ENCODE data around the gene DDX4. TPM values are rescaled to one million over a fixed set of nuclear protein-coding genes. Genes with fewer than 3 reads are reported as not detected.

Gene DDX4
- total RNA-seq, 3 donors from 2014 or later = not detected

DNA sequence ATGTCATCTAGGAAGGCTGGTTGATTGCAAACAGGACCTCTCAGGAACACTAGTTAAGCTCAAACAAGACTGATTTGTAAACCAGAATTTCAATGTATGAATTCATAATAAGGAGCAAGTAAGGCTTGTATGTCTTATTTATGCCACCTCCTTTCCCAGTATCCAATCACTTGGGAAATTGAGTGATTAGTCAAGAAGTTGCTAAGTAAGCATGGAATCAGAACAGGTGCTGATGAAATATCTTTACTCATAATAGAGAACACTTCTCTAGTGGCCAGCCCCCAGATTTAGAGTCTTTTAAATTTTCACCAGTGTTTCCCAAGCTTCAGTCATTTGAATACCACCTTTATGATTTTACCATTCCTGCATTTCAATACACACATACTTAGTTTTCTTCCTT, 5.3 kb upstream of the DDX4 start:
- TF ChIP-seq, protein P1, sequence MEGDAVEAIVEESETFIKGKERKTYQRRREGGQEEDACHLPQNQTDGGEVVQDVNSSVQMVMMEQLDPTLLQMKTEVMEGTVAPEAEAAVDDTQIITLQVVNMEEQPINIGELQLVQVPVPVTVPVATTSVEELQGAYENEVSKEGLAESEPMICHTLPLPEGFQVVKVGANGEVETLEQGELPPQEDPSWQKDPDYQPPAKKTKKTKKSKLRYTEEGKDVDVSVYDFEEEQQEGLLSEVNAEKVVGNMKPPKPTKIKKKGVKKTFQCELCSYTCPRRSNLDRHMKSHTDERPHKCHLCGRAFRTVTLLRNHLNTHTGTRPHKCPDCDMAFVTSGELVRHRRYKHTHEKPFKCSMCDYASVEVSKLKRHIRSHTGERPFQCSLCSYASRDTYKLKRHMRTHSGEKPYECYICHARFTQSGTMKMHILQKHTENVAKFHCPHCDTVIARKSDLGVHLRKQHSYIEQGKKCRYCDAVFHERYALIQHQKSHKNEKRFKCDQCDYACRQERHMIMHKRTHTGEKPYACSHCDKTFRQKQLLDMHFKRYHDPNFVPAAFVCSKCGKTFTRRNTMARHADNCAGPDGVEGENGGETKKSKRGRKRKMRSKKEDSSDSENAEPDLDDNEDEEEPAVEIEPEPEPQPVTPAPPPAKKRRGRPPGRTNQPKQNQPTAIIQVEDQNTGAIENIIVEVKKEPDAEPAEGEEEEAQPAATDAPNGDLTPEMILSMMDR (IDR thresholded peaks at IDR 0.05) = no peak
- Histone ChIP-seq H3K36me3 (ENCODE audit: low read depth) (no peaks in the 10 kb centered on the region), H3K4me3 (no peak overlapping the region), H3K4me1 (ENCODE audit: low read depth) (no peaks in the 10 kb centered on the region), H3K9me3 (no peaks in the 10 kb centered on the region)
- ATAC-seq (no peak), DNase-seq (no peak)
- intact Hi-C loops (cut with DNase I, micrococcal nuclease) = no loop called here

DNA sequence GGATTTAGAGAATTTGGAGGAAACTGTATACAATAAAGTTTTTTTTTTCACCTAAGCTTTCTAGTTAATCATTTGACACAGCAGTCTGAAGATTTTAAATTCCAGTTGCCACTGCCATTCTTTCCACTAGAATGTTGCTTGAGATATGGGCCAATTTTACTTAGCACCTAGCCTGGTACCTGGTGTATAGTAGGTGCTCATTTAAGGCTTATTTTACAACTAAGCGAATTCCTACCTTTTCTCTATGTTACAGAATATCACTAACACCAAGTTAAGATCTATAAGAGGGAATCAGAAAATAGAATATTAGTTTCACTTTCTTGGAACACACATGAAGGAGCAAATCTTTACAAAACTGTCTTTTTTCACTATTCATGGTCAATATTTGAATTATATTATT, 3.2 kb upstream of the DDX4 start:
- DNase-seq (no peak), ATAC-seq (no peak)
- TF ChIP-seq, protein P1 (IDR thresholded peaks at IDR 0.05) = no peak
- Histone ChIP-seq H3K4me1 (ENCODE audit: low read depth) (no peaks in the 10 kb centered on the region), H3K36me3 (ENCODE audit: low read depth) (no peaks in the 10 kb centered on the region), H3K4me3 (no peak overlapping the region), H3K9me3 (no peaks in the 10 kb centered on the region)
- intact Hi-C loops (cut with DNase I, micrococcal nuclease) = no loop called here

DNA sequence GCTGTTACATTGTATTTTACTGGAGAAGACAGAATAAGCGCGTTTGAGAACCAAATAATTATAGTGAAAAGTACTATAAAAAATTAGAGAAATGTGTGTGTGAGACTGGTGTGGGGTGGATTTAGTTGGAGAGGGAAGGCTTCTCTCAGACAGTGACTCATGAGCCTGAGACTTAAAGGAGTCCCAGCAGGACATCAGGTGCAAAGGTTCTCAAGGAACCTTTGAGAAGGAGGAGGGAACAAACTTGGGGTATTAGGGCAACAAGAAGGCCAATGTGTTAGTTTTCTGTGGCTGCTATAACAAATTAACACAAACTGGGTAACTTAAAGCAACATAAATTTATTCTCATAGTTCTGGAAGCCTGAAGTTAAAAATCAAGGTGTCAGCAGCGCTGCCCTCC, 4.9 kb downstream of the DDX4 start:
- H3K4me3 ChIP-seq = no peak overlapping the region
- H3K36me3 ChIP-seq (ENCODE audit: low read depth) = no peaks in the 10 kb centered on the region
- ATAC-seq = no peak
- H3K9me3 ChIP-seq = no peaks in the 10 kb centered on the region
- TF ChIP-seq, protein P1 (IDR thresholded peaks at IDR 0.05) = no peak
- no peaks in the 10 kb centered on the region for H3K4me1 ChIP-seq (ENCODE audit: low read depth)
- no peak for DNase-seq
- intact Hi-C loops (cut with DNase I, micrococcal nuclease) = no loop called here

DNA sequence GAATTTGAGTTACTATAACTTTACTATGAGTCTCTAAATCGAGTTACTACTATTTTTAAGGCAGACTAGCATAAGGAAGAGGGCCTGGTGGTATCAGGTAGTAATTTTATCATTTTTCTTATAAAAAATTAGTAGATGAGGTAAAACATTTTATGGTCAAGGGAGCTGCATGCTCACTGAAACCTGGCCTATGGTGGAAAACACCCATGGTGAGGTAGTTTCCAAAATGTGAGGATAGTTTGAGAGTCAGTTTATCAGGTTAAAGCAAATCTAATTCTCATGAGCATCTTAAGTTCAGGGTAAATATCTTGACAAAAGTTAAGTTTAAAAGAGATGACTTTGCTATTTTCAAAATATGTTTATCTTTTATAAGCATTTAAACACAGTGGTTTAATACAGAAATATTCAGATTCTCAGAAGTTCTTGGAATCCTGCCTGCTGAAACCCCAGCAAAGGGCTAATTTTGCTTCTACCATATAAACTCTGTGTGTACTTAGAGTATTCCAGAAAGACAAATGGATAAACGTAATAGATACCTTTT, 10.0 kb downstream of the DDX4 start:
- H3K36me3 ChIP-seq (ENCODE audit: low read depth) = no peaks in the 10 kb centered on the region
- ATAC-seq (no peak), DNase-seq (no peak)
- no peaks in the 10 kb centered on the region for H3K9me3 ChIP-seq
- TF ChIP-seq, protein P1 (IDR thresholded peaks at IDR 0.05) = no peak
- H3K4me3 ChIP-seq = no peak overlapping the region
- no peaks in the 10 kb centered on the region for H3K4me1 ChIP-seq (ENCODE audit: low read depth)
- intact Hi-C loops (cut with DNase I, micrococcal nuclease) = no loop called here

DNA sequence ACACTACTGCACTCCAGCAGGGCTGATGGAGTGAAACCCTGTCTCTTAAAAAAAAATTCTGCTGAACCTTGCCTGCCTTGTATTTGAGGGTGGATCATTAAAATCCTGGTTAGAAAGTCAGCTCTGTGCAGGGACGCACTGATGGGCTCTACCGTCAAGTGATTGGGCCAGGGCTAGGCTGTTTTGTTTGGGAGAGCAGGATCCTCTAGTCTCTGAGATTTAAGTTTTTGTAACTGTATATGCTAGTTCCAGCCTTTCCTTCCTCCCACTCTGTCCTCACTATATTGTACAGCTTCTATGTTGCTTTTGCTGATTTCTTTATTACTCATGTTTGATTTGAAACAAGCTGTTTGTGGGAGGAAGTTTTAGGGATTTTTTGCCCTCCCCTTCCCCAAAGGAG, 11.5 kb downstream of the DDX4 start:
- Histone ChIP-seq H3K36me3 (ENCODE audit: low read depth) (no peaks in the 10 kb centered on the region), H3K4me3 (no peak overlapping the region), H3K9me3 (no peaks in the 10 kb centered on the region), H3K4me1 (ENCODE audit: low read depth) (no peaks in the 10 kb centered on the region)
- intact Hi-C loops (cut with DNase I, micrococcal nuclease) = no loop called here
- TF ChIP-seq, protein P1 (IDR thresholded peaks at IDR 0.05) = no peak
- ATAC-seq = no peak
- no peak for DNase-seq

DNA sequence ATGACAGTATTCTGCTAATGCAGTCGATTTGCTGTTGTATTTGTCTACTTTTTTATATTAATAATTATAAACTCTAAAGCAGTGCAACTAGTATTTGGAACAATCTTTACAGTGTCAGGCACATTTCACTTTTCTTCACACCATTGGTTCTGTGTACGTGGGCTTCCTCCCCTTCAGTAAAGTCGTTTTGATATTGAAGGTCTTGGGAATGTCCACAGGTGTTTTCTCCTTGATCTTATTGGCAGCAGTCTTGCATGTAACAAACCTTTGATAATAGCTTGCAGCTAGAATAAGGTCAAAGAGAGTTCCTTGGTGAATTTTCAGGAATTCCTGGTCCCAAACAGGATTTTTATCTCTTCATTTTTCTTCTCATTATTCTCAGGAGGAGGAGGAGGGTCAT, 12.2 kb downstream of the DDX4 start:
- DNase-seq (no peak), ATAC-seq (no peak)
- H3K4me1 ChIP-seq (ENCODE audit: low read depth) = no peaks in the 10 kb centered on the region
- no peaks in the 10 kb centered on the region for H3K36me3 ChIP-seq (ENCODE audit: low read depth)
- no peak overlapping the region for H3K4me3 ChIP-seq
- no peaks in the 10 kb centered on the region for H3K9me3 ChIP-seq
- TF ChIP-seq, protein P1 (IDR thresholded peaks at IDR 0.05) = no peak
- intact Hi-C loops (cut with DNase I, micrococcal nuclease) = no loop called here

Measured in mucosa of descending colon (tissue), 3 donors.